ENCODE data around the gene VPS25.
A peak's percentile ranks its signal among the peaks of the same experiment; 100 is the strongest.

The VPS25 gene

DNA sequence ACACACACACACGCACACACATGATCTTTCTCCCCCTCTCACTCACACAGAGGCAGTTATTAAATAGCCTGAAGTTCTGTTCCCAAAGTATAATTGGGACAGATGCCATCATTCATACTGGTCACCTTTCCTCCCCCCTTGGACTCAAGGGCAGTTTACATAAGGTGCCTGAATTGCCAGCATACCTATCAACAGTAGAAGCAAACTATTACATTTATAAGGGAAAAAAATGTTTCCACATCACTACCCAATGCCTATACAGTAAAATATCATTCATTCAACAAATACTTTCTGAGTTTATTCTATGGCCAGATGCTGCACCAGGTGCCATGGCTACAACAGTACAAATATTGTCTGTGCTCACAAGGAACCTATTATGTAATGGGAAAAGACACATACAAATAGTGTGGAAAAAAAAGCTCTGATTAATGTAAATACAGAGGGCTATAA is 31.7 kb downstream of the VPS25 start:
- H3K4me3 ChIP-seq (ENCODE audit: low read length) = no peak overlapping the region
- TF ChIP-seq, protein P1, sequence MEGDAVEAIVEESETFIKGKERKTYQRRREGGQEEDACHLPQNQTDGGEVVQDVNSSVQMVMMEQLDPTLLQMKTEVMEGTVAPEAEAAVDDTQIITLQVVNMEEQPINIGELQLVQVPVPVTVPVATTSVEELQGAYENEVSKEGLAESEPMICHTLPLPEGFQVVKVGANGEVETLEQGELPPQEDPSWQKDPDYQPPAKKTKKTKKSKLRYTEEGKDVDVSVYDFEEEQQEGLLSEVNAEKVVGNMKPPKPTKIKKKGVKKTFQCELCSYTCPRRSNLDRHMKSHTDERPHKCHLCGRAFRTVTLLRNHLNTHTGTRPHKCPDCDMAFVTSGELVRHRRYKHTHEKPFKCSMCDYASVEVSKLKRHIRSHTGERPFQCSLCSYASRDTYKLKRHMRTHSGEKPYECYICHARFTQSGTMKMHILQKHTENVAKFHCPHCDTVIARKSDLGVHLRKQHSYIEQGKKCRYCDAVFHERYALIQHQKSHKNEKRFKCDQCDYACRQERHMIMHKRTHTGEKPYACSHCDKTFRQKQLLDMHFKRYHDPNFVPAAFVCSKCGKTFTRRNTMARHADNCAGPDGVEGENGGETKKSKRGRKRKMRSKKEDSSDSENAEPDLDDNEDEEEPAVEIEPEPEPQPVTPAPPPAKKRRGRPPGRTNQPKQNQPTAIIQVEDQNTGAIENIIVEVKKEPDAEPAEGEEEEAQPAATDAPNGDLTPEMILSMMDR (IDR thresholded peaks at IDR 0.05; ENCODE audit: insufficient read depth, low read depth, low read length, missing control alignments) = no peak
- no peak for DNase-seq (ENCODE audit: low read depth)

DNA sequence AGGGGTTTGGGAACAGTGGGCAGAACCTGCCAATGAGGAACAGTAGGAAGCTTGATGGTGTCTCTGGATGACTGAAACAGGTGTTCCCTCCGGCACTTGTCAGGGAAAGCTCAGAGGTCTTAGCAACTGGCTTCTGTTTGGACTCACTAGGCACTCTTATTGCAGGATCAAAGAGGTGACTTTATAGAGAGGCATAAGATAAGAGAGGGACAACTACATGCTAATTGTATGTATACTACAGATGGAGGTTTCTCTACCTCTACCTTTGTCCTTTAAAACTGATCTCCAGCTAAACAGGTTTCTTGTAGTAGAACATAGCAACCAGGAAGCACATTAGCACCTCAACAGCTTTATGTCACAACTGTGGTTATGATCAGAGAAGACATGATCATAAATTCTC is 33.0 kb downstream of the VPS25 start:
- TF ChIP-seq, protein P1 (IDR thresholded peaks at IDR 0.05; ENCODE audit: insufficient read depth, low read depth, low read length, missing control alignments) = no peak
- DNase-seq (ENCODE audit: low read depth) = no peak
- H3K4me3 ChIP-seq (ENCODE audit: low read length) = no peak overlapping the region

DNA sequence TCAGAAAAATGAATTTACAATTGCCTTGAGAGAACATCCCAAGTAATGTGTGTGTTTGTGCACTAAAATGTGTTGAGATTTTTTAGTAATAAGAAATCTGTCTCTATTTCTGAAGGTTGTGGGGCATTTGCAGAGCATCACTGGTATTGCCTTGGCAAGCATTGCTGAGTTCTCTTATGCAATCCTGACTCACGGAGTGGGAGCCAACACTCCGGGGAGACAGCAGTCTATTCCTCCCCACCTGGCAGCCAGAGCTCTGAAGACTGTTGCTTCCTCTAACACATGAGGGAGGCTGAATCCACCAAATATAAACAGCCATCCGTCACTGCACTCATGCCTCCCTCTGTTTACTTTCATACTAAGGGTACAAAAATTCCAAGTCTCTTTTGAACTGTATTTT is 36.0 kb downstream of the VPS25 start:
- TF ChIP-seq, protein P1 (IDR thresholded peaks at IDR 0.05; ENCODE audit: insufficient read depth, low read depth, low read length, missing control alignments) = no peak
- DNase-seq (ENCODE audit: low read depth) = peak; percentile 83
- no peak overlapping the region for H3K4me3 ChIP-seq (ENCODE audit: low read length)

DNA sequence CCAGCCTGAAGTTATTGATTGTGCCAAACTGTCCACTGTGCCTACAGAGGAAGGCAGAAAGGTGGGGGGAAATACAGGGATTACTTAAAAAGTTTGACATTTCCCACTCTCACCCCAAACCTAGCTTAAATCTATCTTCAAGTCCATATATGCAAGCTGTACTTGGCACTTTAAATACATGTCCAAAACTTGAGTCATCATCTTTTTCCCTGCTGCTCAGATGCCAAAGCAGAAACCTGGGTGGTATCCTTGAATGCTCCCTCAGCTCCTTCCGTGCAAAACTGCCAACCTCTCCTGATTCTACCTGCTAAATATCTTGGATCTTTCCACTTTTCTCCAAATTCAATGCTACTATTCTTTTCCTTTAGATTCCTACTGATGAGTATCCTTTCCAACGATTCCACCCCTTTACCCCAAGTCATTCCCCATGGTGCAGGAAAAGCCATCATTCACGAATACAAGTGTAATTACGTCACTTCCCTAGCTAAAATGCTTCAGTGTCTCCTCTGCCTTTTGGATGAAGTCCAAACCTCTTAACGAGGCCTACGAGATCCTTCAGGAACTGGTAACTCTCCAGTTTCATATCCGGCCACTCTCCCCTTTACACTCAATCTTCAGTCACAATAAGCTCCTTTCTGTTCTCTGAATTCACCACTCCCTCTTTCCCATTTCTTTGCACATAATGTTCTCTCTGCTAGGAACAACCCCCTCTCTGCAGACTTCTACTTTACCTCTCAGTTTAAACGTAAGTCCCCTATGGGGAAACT is 41.6 kb downstream of the VPS25 start:
- no peak overlapping the region for H3K4me3 ChIP-seq (ENCODE audit: low read length)
- TF ChIP-seq, protein P1 (IDR thresholded peaks at IDR 0.05; ENCODE audit: insufficient read depth, low read depth, low read length, missing control alignments) = no peak
- DNase-seq (ENCODE audit: low read depth) = peak; percentile 59

DNA sequence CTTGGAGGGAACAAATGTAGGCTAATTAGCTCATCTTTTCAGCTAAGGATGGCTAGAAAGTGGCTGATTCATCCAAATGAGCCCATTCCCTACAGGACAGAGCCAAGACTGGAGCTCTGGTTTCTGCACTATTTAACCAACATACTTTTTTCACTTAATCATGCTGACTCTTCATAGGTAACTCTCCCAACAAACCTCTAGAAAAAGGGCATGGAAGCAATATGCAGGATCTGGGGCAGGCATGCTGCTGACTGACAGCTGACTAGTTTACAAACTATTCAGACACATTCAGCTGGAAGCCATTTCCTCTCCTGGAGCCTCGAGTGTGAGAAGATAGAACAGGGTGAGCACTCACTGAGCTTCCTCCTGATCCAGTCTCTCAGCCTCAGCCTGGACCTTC is 44.6 kb downstream of the VPS25 start:
- peak; percentile 79 for DNase-seq (ENCODE audit: low read depth)
- TF ChIP-seq, protein P1 (IDR thresholded peaks at IDR 0.05; ENCODE audit: insufficient read depth, low read depth, low read length, missing control alignments) = no peak
- H3K4me3 ChIP-seq (ENCODE audit: low read length) = no peak overlapping the region

DNA sequence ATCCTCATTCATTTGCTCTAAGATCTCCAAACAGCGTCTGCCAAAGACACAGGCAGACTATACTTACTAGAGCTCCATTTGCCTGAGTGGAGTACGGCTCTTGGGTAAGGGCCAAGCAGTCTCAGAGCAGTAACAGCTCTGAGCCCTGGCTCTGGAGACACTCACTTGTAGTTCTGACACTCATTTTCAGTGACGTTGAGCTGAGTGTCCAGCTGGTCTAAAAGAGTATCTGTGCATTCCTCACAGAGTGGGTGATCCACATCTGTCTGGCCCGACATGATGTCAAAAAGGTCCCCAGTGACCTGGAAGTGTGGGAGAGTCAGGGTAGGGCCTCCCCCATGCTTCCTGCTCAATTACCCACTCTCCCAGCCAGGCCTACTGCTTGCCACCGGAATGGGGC is 45.1 kb downstream of the VPS25 start:
- TF ChIP-seq, protein P1 (IDR thresholded peaks at IDR 0.05; ENCODE audit: insufficient read depth, low read depth, low read length, missing control alignments) = no peak
- no peak overlapping the region for H3K4me3 ChIP-seq (ENCODE audit: low read length)
- DNase-seq (ENCODE audit: low read depth) = no peak

All from epithelial cell of esophagus (primary cell).